ENCODE results near the gene KIR3DL3. TPM values are rescaled to one million over a fixed set of nuclear protein-coding genes. Genes with fewer than 3 reads are reported as not detected.

The KIR3DL3 gene
- total and polyA plus RNA-seq, 2 donors (not counting 1 experiment from before 2014, with no cell fraction given), result not detected

GRCh38 chr19:54708781-54709180, 15.5 kb upstream of the KIR3DL3 start:
- intact Hi-C loops (cut with micrococcal nuclease), result no loop called here
- H3K9ac ChIP-seq (ENCODE audit: low read length), result no peak overlapping the region
- no peak overlapping the region for H3K27ac ChIP-seq (ENCODE audit: low read length in 2 of 2)
- Mint-ChIP-seq H3K27me3 (peaks cover 22% of the 10 kb centered on the region), H3K4me1 (peaks cover 3% of the 10 kb centered on the region), H3K9me3 (ENCODE audit: insufficient read depth) (no peaks in the 10 kb centered on the region), H3K27ac (no peak overlapping the region), H3K4me3 (no peak overlapping the region)
- WGBS (ENCODE audit: insufficient coverage), result 92% methylated on average over 4 of the region's 7 CpGs
- TF ChIP-seq CTCF (IDR thresholded peaks at IDR 0.05) (no peak), EZH2 (IDR thresholded peaks at IDR 0.05; ENCODE audit: borderline replicate concordance, insufficient read depth, low read depth, low read length, poor library complexity, severe bottlenecking) (no peak)
- peaks cover 0 to 11% (median 4%) of the 10 kb centered on the region in 4 experiments for H3K27me3 ChIP-seq (replicated peaks in 1 of 4; ENCODE audit: control extremely low read depth in 1 of 4, control insufficient read depth in 3 of 4, insufficient read depth in 4 of 4, low read length in 3 of 4)
- no peak overlapping the region for H3K4me3 ChIP-seq (ENCODE audit: control extremely low read depth in 1 of 5, extremely low read depth in 1 of 5, insufficient read depth in 1 of 5, low read depth in 2 of 5, low read length in 4 of 5)
- H3K4me1 ChIP-seq (ENCODE audit: control insufficient read depth in 2 of 2, insufficient read depth in 2 of 2, low read length in 2 of 2), result no peaks in the 10 kb centered on the region
- H3K36me3 ChIP-seq (replicated peaks in 1 of 2; ENCODE audit: control extremely low read depth in 1 of 2, control insufficient read depth in 1 of 2, extremely low read depth in 1 of 2, insufficient read depth in 2 of 2, low read length in 1 of 2), result no peaks in the 10 kb centered on the region
- no peak for ATAC-seq (ENCODE audit: low read depth)
- CTCF ChIA-PET, result no interaction called here
- no peak for DNase-seq
- H3K79me2 ChIP-seq (ENCODE audit: control insufficient read depth, insufficient read depth, low read length), result no peaks in the 10 kb centered on the region
- POLR2A ChIA-PET, result no interaction called here
- no peak overlapping the region for H3K4me2 ChIP-seq (replicated peaks; ENCODE audit: low read depth, low read length, poor library complexity, severe bottlenecking)
- H3K9me3 ChIP-seq (ENCODE audit: control extremely low read depth in 1 of 3, control insufficient read depth in 2 of 3, insufficient read depth in 1 of 3, low read length in 2 of 3), result peaks cover 0 to 3% (median 0%) of the 10 kb centered on the region in 3 donors
- no peaks in the 10 kb centered on the region for H4K20me1 ChIP-seq (ENCODE audit: control insufficient read depth, insufficient read depth, low read length, poor library complexity, severe bottlenecking)
- H2AFZ ChIP-seq (ENCODE audit: insufficient read depth, low read depth, low read length, poor library complexity, severe bottlenecking), result no peak overlapping the region

GRCh38 chr19:54709212-54709948, 14.9 kb upstream of the KIR3DL3 start:
- CTCF ChIA-PET, result no interaction called here

More at GRCh38 chr19:54709212-54709948, 14.9 kb upstream of the KIR3DL3 start:
- Mint-ChIP-seq H3K4me3 (no peak overlapping the region), H3K9me3 (ENCODE audit: insufficient read depth) (no peaks in the 10 kb centered on the region), H3K27me3 (peaks cover 22% of the 10 kb centered on the region), H3K4me1 (peaks cover 3% of the 10 kb centered on the region), H3K27ac (no peak overlapping the region)
- POLR2A ChIA-PET, result no interaction called here
- ATAC-seq (ENCODE audit: low read depth), result no peak
- H3K27me3 ChIP-seq (replicated peaks in 1 of 4; ENCODE audit: control extremely low read depth in 1 of 4, control insufficient read depth in 3 of 4, insufficient read depth in 4 of 4, low read length in 3 of 4), result peaks cover 0 to 11% (median 4%) of the 10 kb centered on the region in 4 experiments
- no peak for TF ChIP-seq EZH2 (IDR thresholded peaks at IDR 0.05; ENCODE audit: borderline replicate concordance, insufficient read depth, low read depth, low read length, poor library complexity, severe bottlenecking)
- TF ChIP-seq CTCF (IDR thresholded peaks at IDR 0.05), result no peak
- no peak overlapping the region for H2AFZ ChIP-seq (ENCODE audit: insufficient read depth, low read depth, low read length, poor library complexity, severe bottlenecking)
- H3K36me3 ChIP-seq (replicated peaks in 1 of 2; ENCODE audit: control extremely low read depth in 1 of 2, control insufficient read depth in 1 of 2, extremely low read depth in 1 of 2, insufficient read depth in 2 of 2, low read length in 1 of 2), result no peaks in the 10 kb centered on the region
- no peak overlapping the region for H3K4me2 ChIP-seq (replicated peaks; ENCODE audit: low read depth, low read length, poor library complexity, severe bottlenecking)
- intact Hi-C loops (cut with micrococcal nuclease), result no loop called here
- WGBS (ENCODE audit: insufficient coverage), result 90% methylated on average over 12 of the region's 18 CpGs
- H3K4me3 ChIP-seq (ENCODE audit: control extremely low read depth in 1 of 5, extremely low read depth in 1 of 5, insufficient read depth in 1 of 5, low read depth in 2 of 5, low read length in 4 of 5), result no peak overlapping the region
- H3K79me2 ChIP-seq (ENCODE audit: control insufficient read depth, insufficient read depth, low read length), result no peaks in the 10 kb centered on the region
- no peaks in the 10 kb centered on the region for H3K4me1 ChIP-seq (ENCODE audit: control insufficient read depth in 2 of 2, insufficient read depth in 2 of 2, low read length in 2 of 2)
- peaks cover 0 to 3% (median 0%) of the 10 kb centered on the region in 3 donors for H3K9me3 ChIP-seq (ENCODE audit: control extremely low read depth in 1 of 3, control insufficient read depth in 2 of 3, insufficient read depth in 1 of 3, low read length in 2 of 3)
- no peak for DNase-seq
- H4K20me1 ChIP-seq (ENCODE audit: control insufficient read depth, insufficient read depth, low read length, poor library complexity, severe bottlenecking), result no peaks in the 10 kb centered on the region
- no peak overlapping the region for H3K9ac ChIP-seq (ENCODE audit: low read length)
- H3K27ac ChIP-seq (ENCODE audit: low read length in 2 of 2), result no peak overlapping the region

Measured in B cell (primary cell).